AG04450 (cell line): ENCODE data around the gene PPP1R37. TPM values are rescaled to one million over a fixed set of nuclear protein-coding genes. Genes with fewer than 3 reads are reported as not detected.

Source experiments
- CTCF ChIA-PET: fragments of 300-600, 350-600 bp; formaldehyde crosslinking; extraction: SDS; loops from one replicate; lab custom pipeline; 2022; ENCODE audit warnings: antibody characterized with exemption, inconsistent platforms; lab: Charles Lee
- POLR2A ChIA-PET: fragments of 350-600 bp; formaldehyde crosslinking; extraction: SDS; loops from one replicate; lab custom pipeline; 2021; ENCODE audit warnings: antibody characterized with exemption, inconsistent platforms; lab: Yijun Ruan, JAX
- DNase-seq: peaks from one replicate; pipeline ENCODE4 v3.0.0-alpha.2; 2011; ENCODE audit warnings: low read depth, low spot score
- H3K27ac ChIP-seq: one replicate; pipeline ENCODE4 v1.5.1; 2012; ENCODE audit warnings: low read depth, low read length, control low read depth
- H3K27me3 ChIP-seq: one replicate; pipeline ENCODE4 v1.6.0; 2012; ENCODE audit warnings: low read length; ENCODE audit not compliant: control insufficient read depth, insufficient read depth
- H3K4me3 ChIP-seq: 2 replicates; pipeline ENCODE4 v1.5.1; 2011; ENCODE audit warnings: mild to moderate bottlenecking, low read depth, low read length, control low read depth
- H3K9me3 ChIP-seq: 2 replicates; pipeline ENCODE4 v1.5.1; 2012; ENCODE audit warnings: low read length; ENCODE audit not compliant: control insufficient read depth, insufficient read depth
- CTCF ChIP-seq: IDR thresholded peaks from 2 replicates; pipeline ENCODE4 v1.5.1; 2011; ENCODE audit warnings: low read depth, low read length, control low read depth, inconsistent platforms
- polyA plus RNA-seq: library from polyadenylated mRNA; depleted of rRNA; stranded (reverse); fragments of >200 nt; gene quantifications from 2 replicates; pipeline ENCODE4 v1.2.3, GENCODE V29; 2011

Gene PPP1R37
- polyA plus RNA-seq, 1 experiment: 8.6 TPM

GRCh38 chr19:45179892-45180370, 87.0 kb downstream of the PPP1R37 start:
- Histone ChIP-seq H3K27me3 (no peaks in the 10 kb centered on the region), H3K27ac (no peak overlapping the region), H3K4me3 (peak overlapping the region; percentile 97), H3K9me3 (no peaks in the 10 kb centered on the region; the same call in 1 of the 2 replicates)
- no peak for TF ChIP-seq CTCF
- ChIA-PET POLR2A (interaction anchor here (0.7 kb wide), 1 partner anchor 25 kb away, joined by 11 read pairs; no protein-coding TSS in a partner anchor), CTCF (no interaction called here)
- no peak for DNase-seq

DNA sequence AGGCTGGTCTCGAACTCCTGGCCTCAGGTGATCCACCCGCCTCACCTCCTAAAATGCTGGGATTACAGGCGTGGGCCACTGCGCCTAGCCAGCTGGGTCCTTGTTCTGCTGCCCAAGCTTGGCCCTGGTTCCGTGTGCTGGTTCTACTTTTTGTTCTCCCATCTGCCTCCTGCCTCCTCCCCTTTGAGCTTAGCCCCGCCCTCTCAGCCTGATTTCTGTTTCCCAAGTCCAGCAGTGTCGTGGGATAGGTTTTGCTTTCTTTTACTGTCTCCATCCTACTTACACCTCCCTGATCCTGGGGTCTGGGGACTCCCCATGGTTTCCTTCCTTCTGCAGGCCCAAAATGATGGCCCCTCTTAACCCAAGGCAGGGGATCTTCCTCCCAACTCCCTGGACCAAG, 88.0 kb downstream of the PPP1R37 start:
- H3K27me3 ChIP-seq: no peaks in the 10 kb centered on the region
- no peak for TF ChIP-seq CTCF
- ChIA-PET POLR2A (interaction anchor here (0.6 kb wide), 1 partner anchor 138 kb away, joined by 6 read pairs; no protein-coding TSS in a partner anchor), CTCF (no interaction called here)
- H3K9me3 ChIP-seq: no peaks in the 10 kb centered on the region; the same call in 1 of the 2 replicates
- H3K4me3 ChIP-seq: no peak overlapping the region
- DNase-seq: no peak
- no peak overlapping the region for H3K27ac ChIP-seq

DNA sequence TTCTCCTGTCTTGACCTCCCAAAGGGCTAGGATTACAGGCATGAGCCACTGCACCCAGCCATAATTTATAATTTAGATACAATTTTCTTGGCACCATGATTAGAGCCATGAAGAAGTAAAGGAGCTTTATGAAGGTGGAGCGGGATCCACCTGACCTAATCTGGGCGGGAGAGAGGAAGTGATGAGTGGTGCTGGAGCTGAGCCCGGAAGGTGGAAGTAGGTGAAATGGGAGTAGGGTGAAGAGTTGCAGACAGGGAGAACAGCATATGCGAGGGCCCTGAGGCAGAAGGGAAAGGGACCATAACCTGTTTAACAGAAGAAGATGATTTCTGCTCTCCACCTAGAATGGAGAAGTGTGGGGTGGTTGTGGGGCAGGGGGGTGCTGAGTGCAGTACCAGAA, 89.8 kb downstream of the PPP1R37 start:
- Histone ChIP-seq H3K9me3 (no peaks in the 10 kb centered on the region; the same call in 1 of the 2 replicates), H3K27ac (no peak overlapping the region), H3K27me3 (no peaks in the 10 kb centered on the region), H3K4me3 (no peak overlapping the region)
- POLR2A ChIA-PET: no interaction called here
- DNase-seq: no peak
- CTCF ChIA-PET: interaction anchor here (1.7 to 3.2 kb wide), 2 partner anchors 18 to 156 kb away, joined by 4 to 8 read pairs; no protein-coding TSS in a partner anchor
- no peak for TF ChIP-seq CTCF

DNA sequence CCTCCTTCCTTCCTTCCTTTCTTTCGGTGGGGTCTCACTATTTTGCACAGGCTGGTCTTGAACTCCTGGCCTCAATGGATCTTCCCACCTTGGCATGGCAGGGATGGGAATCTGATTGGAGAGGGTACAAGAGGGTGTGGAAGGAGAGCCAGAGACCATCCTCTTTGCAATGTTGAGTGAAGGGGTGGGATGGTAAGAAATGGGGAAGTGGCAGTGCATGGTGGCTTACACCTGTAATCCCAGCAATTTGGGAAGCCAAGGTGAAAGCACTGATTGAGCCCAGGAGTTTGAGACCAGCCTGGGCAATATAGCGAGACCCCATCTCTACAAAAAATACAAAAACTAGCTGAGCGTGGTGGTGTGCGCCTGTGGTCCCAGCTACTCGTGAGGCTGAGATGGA, 91.1 kb downstream of the PPP1R37 start:
- TF ChIP-seq CTCF: no peak
- no peak for DNase-seq
- POLR2A ChIA-PET: interaction anchor here (0.5 kb wide), 1 partner anchor 163 kb away, joined by 6 read pairs; no protein-coding TSS in a partner anchor
- Histone ChIP-seq H3K4me3 (no peak overlapping the region), H3K27me3 (no peaks in the 10 kb centered on the region), H3K27ac (no peak overlapping the region), H3K9me3 (no peaks in the 10 kb centered on the region)
- CTCF ChIA-PET: interaction anchor here (3.2 kb wide), 1 partner anchor 155 kb away, joined by 8 read pairs; no protein-coding TSS in a partner anchor

DNA sequence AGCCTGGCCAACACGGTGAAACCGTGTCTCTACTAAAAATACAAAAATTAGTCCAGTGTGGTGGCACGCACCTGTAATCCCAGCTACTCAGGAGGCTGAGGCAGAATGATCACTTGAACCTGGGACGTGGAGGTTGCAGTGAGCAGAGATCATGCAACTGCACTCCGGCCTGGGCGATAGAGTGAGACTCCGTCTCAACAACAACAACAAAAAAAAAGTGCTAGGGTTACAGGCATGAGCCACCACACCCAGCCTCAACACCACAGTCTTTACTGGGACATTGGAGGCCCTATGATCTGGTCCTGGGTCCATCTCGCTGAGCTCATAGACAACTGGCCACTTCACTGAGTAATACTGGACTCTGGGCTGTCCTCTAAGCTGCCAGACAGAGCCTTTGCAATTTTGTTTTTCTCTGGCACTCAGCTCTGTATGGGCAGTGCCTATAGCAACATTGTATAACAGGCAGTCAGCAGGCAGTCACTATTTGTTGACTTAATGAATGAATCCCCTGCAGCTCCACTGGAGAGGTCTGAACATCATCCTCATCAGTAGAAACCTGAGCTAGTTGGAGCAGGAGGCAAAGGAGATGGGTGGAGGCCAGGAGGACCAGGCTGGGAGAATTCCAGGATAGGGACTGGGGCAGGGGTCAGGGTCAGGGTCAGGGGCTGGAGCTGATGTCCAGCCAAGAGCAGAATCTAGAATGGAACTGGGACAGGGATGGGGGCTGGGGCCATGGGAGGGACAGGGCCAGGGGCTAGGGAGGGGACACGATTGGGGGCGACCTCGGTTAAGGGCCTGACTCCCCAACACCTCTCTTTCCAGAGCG, 93.7 kb downstream of the PPP1R37 start:
- no peak for TF ChIP-seq CTCF
- POLR2A ChIA-PET: no interaction called here
- DNase-seq: no peak
- H3K9me3 ChIP-seq: peaks cover 3% of the 10 kb centered on the region; the same call in 1 of the 2 replicates
- CTCF ChIA-PET: interaction anchor here (0.8 kb wide), 1 partner anchor 9 kb away, joined by 3 read pairs; the partner anchor contains the start of gene TRAPPC6A
- no peaks in the 10 kb centered on the region for H3K27me3 ChIP-seq
- H3K27ac ChIP-seq: no peak overlapping the region
- H3K4me3 ChIP-seq: no peak overlapping the region
